Smooth muscle cell (in vitro differentiated cells): ENCODE results near the gene TMEM222. TPM values are rescaled to one million over a fixed set of nuclear protein-coding genes. Genes with fewer than 3 reads are reported as not detected.

Experiments used
- DNase-seq: peaks from one replicate; lab custom pipeline; 2025; ENCODE audit not compliant: unreplicated experiment; lab: John Stamatoyannopoulos, UW
- H2AFZ ChIP-seq: fragments of 200-600 bp; sonication (generic); 2 replicates; pipeline ENCODE4 v1.6.0; 2016; ENCODE audit warnings: antibody characterized with exemption, low read depth, mild to moderate bottlenecking
- H3F3A ChIP-seq: fragments of 200-600 bp; sonication (generic); 2 replicates; pipeline ENCODE4 v1.6.0; 2017; ENCODE audit warnings: antibody characterized with exemption, low read depth
- H3K27ac ChIP-seq: fragments of 200-600 bp; sonication (generic); 2 replicates; pipeline ENCODE4 v1.5.1; 2016; ENCODE audit warnings: low read depth, mild to moderate bottlenecking
- H3K27me3 ChIP-seq: fragments of 200-600 bp; sonication (generic); 2 replicates; pipeline ENCODE4 v1.6.1; 2016; ENCODE audit warnings: low read depth, mild to moderate bottlenecking
- H3K36me3 ChIP-seq: fragments of 200-600 bp; sonication (generic); 2 replicates; pipeline ENCODE4 v1.5.1; 2016; ENCODE audit warnings: low read depth
- H3K4me1 ChIP-seq: fragments of 200-600 bp; sonication (generic); 2 replicates; pipeline ENCODE4 v1.5.1; 2016; ENCODE audit warnings: low read depth
- H3K4me2 ChIP-seq: fragments of 200-600 bp; sonication (generic); 2 replicates; pipeline ENCODE4 v1.6.0; 2016; ENCODE audit warnings: mild to moderate bottlenecking
- H3K4me3 ChIP-seq: fragments of 200-600 bp; sonication (generic); 2 replicates; pipeline ENCODE4 v1.5.1; 2016; ENCODE audit warnings: mild to moderate bottlenecking
- H3K79me2 ChIP-seq: fragments of 200-600 bp; sonication (generic); 2 replicates; pipeline ENCODE4 v1.6.0; 2016; ENCODE audit warnings: low read depth, mild to moderate bottlenecking
- H3K9ac ChIP-seq: fragments of 200-600 bp; sonication (generic); 2 replicates; pipeline ENCODE4 v1.6.0; 2016; ENCODE audit warnings: low read depth
- H3K9me3 ChIP-seq: fragments of 200-600 bp; sonication (generic); replicated peaks from 2 replicates; pipeline ENCODE4 v1.5.1; 2016; ENCODE audit warnings: low read depth
- H4K20me1 ChIP-seq: fragments of 200-600 bp; sonication (generic); 2 replicates; pipeline ENCODE4 v1.6.0; 2016; ENCODE audit warnings: low read depth
- WGBS: methylation state at CpG from one replicate; pipeline ENCODE4 v1.1.7; 2016; ENCODE audit warnings: low lambda C conversion rate; 5-methylcytosine and 5-hydroxymethylcytosine counted together
- polyA plus RNA-seq: library from polyadenylated mRNA; unstranded; fragments of >200 nt; fragmentation: Nextera tagmentation; extraction: Ambion mirVana; gene quantifications from 2 replicates; pipeline ENCODE4 v1.2.1, GENCODE V29; 2016
- total RNA-seq: library from RNA; depleted of rRNA; stranded (reverse); fragments of >200 nt; gene quantifications from 2 replicates; pipeline ENCODE4 v1.2.3, GENCODE V29; 2014
- TF ChIP-seq, protein P1 (sequence below): fragments of 200-600 bp; sonication (generic); IDR thresholded peaks from 2 replicates; pipeline ENCODE4 v1.5.1; 2017; ENCODE audit warnings: borderline replicate concordance, mild to moderate bottlenecking, antibody characterized with exemption; ENCODE audit not compliant: insufficient read depth, poor library complexity, severe bottlenecking

Gene TMEM222
- total and polyA plus RNA-seq, 2 experiments from 2014 or later, result 28.0 to 49.3 TPM

DNA sequence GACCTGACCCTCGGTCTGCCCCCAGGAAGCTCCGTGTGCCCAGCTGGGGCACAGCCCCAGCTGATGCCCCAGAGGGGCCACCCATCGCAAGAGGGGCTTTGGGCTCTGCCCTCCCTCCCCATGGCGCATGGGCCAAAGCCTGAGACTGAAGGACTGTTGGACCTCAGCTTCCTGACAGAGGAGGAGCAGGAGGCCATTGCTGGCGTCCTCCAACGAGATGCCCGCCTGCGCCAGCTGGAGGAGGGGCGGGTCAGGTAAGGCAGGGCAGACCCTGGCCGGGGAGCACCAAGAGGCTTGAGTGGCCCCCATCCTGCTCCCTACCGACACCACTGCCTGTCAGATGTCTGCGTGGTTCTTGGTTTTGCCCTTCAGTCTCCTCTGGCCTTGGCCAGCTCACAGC is 23.3 kb downstream of the TMEM222 start:
- no peaks in the 10 kb centered on the region for H3K36me3 ChIP-seq
- no peaks in the 10 kb centered on the region for H3F3A ChIP-seq
- peaks cover 32% of the 10 kb centered on the region for H3K4me1 ChIP-seq
- H4K20me1 ChIP-seq, result no peaks in the 10 kb centered on the region
- H3K4me2 ChIP-seq, result no peak overlapping the region
- no peak overlapping the region for H3K27ac ChIP-seq
- no peaks in the 10 kb centered on the region for H3K9me3 ChIP-seq
- H3K9ac ChIP-seq, result no peak overlapping the region
- no peak for DNase-seq
- no peaks in the 10 kb centered on the region for H3K27me3 ChIP-seq
- no peak overlapping the region for H3K4me3 ChIP-seq
- 97% methylated on average over 12 of the region's 12 CpGs for WGBS
- TF ChIP-seq, protein P1, sequence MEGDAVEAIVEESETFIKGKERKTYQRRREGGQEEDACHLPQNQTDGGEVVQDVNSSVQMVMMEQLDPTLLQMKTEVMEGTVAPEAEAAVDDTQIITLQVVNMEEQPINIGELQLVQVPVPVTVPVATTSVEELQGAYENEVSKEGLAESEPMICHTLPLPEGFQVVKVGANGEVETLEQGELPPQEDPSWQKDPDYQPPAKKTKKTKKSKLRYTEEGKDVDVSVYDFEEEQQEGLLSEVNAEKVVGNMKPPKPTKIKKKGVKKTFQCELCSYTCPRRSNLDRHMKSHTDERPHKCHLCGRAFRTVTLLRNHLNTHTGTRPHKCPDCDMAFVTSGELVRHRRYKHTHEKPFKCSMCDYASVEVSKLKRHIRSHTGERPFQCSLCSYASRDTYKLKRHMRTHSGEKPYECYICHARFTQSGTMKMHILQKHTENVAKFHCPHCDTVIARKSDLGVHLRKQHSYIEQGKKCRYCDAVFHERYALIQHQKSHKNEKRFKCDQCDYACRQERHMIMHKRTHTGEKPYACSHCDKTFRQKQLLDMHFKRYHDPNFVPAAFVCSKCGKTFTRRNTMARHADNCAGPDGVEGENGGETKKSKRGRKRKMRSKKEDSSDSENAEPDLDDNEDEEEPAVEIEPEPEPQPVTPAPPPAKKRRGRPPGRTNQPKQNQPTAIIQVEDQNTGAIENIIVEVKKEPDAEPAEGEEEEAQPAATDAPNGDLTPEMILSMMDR, result no peak
- H2AFZ ChIP-seq, result no peak overlapping the region
- H3K79me2 ChIP-seq, result no peaks in the 10 kb centered on the region

DNA sequence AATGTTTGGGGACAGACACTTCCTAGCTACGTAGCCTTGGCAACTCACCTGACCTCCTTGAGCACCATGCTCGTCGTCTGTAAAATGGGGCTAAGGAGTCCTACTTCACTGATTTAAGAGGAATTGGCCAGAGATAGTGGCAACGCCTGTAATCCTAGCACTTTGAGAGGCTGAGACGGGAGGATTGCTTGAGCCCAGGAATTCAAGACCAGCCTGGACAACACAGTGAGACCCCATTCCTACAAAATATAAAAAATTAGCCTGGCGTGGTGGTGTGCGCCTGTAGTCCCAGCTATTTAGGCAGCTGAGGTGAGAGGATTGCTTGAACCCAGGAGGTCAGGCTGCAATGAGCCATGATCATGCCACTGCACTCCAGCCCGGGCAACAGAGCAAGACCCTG is 24.4 kb downstream of the TMEM222 start:
- TF ChIP-seq, protein P1, result no peak
- Histone ChIP-seq H2AFZ (no peak overlapping the region), H3K4me3 (no peak overlapping the region), H3K79me2 (no peaks in the 10 kb centered on the region), H3K27me3 (no peaks in the 10 kb centered on the region), H3K4me2 (no peak overlapping the region), H3K4me1 (peaks cover 25% of the 10 kb centered on the region), H3K36me3 (no peaks in the 10 kb centered on the region), H3K27ac (no peak overlapping the region), H3K9ac (no peak overlapping the region), H4K20me1 (no peaks in the 10 kb centered on the region), H3F3A (no peaks in the 10 kb centered on the region), H3K9me3 (no peaks in the 10 kb centered on the region)
- DNase-seq, result no peak
- WGBS, result 99% methylated on average over 8 of the region's 8 CpGs

DNA sequence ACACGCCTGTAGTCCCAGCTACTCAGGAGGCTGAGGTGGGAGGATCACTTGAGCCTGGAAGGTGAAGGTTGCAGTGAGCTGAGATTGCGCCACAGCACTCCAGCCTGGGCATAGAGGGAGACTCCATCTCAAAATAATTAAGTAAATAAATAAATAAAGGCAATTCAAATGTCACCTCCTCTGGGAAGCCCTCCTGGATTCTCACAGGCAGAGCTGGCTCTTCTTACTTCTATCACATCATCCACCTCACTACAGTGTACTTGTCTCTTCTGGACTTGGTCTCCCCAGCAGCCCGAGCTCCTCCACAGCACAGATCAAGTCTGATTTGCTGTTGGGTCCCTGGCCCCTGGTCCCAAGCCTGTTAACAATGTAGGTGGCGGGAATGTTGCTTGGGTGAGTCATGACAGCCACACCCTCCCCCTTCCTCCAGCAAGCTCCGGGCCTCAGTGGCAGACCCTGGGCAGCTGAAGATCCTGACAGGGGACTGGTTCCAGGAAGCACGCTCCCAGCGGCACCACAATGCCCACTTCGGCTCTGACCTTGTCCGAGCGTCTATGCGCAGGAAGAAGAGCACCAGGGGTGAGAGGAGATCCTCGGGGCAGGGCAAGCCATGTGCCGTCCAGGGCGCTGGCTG is 25.1 kb downstream of the TMEM222 start:
- H3K4me2 ChIP-seq, result no peak overlapping the region
- no peaks in the 10 kb centered on the region for H3K36me3 ChIP-seq
- H3K27me3 ChIP-seq, result no peaks in the 10 kb centered on the region
- H3K9ac ChIP-seq, result no peak overlapping the region
- no peaks in the 10 kb centered on the region for H3K9me3 ChIP-seq
- peaks cover 17% of the 10 kb centered on the region for H3K4me1 ChIP-seq
- H3K4me3 ChIP-seq, result no peak overlapping the region
- DNase-seq, result no peak
- H2AFZ ChIP-seq, result no peak overlapping the region
- H3K79me2 ChIP-seq, result no peaks in the 10 kb centered on the region
- no peaks in the 10 kb centered on the region for H3F3A ChIP-seq
- WGBS, result 77% methylated on average over 14 of the region's 14 CpGs
- no peaks in the 10 kb centered on the region for H4K20me1 ChIP-seq
- TF ChIP-seq, protein P1, result no peak
- no peak overlapping the region for H3K27ac ChIP-seq
